GM10266 (cell line): Measurements from ENCODE around the gene VPS37B.
A peak's percentile ranks its signal among the peaks of the same experiment; 100 is the strongest.

Source experiments
- DNase-seq: peaks from one replicate; pipeline ENCODE4 v3.0.0; 2012; ENCODE audit errors: extremely low spot score
- CTCF ChIP-seq: IDR thresholded peaks from 2 replicates; pipeline ENCODE4 v1.5.1; 2012; ENCODE audit warnings: mild to moderate bottlenecking, low read depth; ENCODE audit not compliant: control insufficient read depth, insufficient read depth; ENCODE audit errors: missing control alignments

The VPS37B gene

DNA sequence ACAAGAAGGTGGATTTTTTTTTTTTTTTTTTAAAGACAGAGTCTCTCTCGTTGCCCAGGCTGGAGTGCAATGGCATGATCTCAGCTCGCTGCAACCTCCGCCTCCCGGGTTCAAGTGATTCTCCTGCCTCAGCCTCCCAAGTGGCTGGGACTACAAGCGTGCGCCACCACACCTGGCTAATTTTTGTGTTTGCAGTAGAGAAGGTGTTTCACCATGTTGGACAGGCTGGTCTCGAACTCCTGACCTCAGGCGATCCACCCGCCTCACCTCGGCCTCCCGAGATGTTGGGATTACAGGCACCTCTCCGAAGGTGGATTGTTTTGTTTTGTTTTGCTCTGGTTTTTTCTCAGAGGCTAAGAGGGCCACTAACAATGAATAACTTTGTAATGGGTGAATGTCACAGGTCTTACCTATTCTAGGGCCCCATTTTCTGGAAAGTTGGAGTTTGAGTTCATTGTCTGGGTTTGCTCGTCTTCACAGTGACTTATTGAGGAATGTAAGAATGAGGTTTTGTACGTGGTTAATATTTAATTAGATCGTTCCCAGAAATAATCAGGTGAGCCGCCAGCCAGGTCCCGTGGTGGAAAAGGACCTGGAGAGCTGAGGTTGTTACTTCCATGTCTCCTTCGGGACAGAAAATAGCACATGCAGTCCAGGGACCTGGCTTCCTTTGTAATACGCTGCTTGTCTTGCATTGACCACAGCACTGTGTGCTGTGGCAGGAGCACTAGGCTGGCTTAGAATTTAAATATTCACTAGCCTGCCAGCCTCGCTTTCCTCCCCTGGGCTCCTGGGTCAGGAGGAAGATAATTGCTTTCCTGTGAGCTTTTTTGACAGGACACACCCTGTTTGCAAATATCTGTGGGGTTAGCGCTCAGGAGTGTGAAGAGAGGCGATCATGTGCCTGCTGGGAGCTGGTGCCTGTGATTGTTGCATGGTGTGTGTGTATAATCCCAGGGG lies 58.3 kb downstream of the VPS37B start:
- no peak for TF ChIP-seq CTCF
- DNase-seq = no peak

DNA sequence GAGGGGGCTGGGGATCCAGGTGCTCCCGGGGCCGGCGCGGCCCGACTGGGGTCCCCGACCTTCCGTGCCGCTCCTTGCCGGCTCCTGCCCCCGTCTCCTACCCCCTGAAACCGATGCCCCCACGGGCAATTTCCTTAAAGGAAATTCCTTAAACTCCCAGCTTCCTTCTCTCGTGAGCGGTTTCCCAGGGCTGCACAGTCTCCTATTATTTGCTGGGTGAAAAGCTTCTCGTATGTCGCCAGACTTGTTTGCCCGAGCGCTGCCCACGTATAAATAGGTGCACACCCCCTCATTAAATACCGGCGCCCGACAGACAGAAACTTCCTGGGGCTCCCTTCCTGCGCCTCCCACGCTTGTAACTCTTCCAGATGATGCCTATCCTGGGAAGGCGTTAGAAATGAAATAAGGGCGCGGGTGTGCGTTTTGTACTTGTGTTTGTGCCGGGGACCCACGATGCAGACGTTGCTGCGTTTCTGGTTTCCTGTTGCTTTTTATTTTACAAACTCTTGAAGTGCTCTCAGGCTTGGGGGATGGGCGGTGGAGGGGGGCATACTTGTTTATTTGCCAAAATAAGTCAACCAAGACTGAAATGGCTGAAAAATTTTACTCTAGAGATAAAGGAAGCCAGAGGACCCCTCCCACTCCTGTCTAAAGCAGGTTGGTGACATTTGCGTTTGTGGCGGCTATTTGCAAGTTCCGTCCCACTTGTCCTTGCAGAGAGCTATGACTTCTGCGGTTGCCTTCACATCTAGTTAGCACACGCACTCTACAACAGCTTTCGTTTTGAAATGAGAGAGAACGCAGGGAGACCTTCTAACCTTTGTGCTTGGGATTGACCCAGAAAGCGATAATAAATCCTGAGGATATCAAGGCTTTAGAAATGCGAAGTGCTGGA lies 59.6 kb downstream of the VPS37B start:
- DNase-seq = peak; percentile 85
- no peak for TF ChIP-seq CTCF

DNA sequence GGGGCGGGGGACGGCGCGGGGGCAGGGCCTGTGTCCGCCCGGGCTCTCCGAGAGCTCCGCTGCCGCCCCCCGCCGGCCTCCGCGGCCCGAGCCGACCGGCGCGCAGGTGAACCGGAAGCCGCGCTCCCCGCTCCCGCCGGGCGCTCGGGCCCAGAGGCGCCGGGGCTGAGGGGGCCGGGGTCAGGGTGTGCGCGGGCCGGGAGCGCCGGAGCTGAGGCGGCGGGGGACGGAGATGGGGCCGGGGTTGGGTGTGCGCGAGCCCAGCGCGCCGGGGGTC lies 60.2 kb downstream of the VPS37B start:
- TF ChIP-seq CTCF = peak; percentile 35
- DNase-seq = peak; percentile 87

- DNase-seq = peak; percentile 90
- no peak for TF ChIP-seq CTCF
Measured at GRCh38 chr12:122834921-122835749, 60.8 kb downstream of the VPS37B start, which contains the start of gene HIP1R. Gene HIP1R (plus strand): TSS chr12:122835457. CDS start chr12:122835551, 94 bp downstream.

- DNase-seq = no peak
- TF ChIP-seq CTCF = no peak
Measured at GRCh38 chr12:122834104-122834920, 61.6 kb downstream of the VPS37B start.

DNA sequence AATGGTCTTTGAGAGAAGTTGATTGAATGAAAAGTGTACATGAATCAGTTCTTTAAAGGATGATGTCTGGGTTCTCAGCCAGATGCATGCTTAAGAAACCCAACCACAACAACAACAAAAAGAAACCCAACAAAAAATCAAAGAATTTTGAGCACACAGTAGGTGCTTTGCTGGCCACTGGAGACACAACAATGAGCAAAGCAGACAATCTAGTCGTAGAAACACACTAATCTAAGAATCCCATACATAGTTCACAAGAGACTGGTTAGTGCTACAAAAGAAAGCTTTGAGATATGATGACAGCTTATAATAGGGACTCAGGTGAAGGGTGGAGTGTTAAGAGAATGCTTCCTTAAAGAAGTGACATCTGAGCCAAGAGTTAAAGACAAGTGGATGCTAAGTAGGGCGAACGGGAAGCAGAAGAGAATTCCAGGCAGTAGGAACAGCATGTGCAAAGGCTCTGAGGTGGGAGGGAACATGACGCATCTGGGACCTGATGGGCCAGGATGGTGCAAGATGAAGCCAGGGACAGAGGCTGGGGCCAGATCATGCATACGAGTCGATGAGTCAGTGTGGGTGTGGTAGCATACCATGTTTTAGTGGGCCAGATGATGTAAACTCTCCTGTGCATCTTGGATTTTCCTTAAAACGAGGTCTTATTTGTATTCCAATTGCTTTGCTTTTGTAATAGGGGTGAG lies 65.3 kb downstream of the VPS37B start:
- DNase-seq = no peak
- TF ChIP-seq CTCF = no peak
